GM19099 (cell line): ENCODE data around the gene PFN3.
A peak's percentile ranks its signal among the peaks of the same experiment; 100 is the strongest.

Source experiments
- POLR2A ChIP-seq: IDR thresholded peaks from 3 replicates; pipeline ENCODE4 v1.6.1; 2011; ENCODE audit warnings: low read depth; ENCODE audit not compliant: insufficient read length; ENCODE audit errors: extremely low read depth

The PFN3 gene

DNA sequence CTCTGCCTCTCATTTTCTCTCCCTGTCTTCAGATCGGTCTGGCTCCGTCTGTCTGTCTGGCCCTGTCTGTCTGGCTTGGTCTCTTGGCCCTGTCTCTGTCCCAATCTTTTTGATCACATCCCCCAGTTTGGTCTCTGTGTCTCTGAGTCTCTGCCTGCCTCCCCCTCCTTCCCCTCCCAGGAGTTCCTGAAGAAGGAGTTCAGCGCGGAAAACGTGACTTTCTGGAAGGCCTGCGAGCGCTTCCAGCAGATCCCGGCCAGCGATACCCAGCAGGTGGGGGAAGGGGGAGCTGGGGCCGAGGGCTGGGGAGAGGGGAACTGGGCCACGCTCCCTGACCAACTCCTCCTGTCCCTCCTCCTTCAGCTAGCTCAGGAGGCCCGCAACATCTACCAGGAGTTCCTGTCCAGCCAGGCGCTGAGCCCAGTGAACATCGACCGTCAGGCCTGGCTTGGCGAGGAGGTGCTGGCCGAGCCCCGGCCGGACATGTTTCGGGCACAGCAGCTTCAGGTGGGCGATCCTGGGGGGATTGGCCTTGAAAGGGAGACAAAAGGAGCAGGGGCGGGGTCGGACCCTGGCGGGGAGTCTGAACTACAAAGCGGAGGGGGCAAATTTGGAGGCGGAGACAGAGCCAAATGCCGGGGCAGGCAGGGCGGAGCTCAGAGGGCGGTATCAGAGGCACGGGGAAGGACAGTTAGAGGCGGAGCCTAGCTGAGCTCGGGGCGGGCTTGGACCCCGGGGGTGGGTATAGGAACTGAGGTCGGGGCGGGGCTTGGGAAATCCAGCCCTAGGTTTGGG lies 33.7 kb downstream of the PFN3 start:
- no peak for TF ChIP-seq POLR2A

GRCh38 chr5:177365845-177366527 lies 34.5 kb downstream of the PFN3 start:
- no peak for TF ChIP-seq POLR2A

DNA sequence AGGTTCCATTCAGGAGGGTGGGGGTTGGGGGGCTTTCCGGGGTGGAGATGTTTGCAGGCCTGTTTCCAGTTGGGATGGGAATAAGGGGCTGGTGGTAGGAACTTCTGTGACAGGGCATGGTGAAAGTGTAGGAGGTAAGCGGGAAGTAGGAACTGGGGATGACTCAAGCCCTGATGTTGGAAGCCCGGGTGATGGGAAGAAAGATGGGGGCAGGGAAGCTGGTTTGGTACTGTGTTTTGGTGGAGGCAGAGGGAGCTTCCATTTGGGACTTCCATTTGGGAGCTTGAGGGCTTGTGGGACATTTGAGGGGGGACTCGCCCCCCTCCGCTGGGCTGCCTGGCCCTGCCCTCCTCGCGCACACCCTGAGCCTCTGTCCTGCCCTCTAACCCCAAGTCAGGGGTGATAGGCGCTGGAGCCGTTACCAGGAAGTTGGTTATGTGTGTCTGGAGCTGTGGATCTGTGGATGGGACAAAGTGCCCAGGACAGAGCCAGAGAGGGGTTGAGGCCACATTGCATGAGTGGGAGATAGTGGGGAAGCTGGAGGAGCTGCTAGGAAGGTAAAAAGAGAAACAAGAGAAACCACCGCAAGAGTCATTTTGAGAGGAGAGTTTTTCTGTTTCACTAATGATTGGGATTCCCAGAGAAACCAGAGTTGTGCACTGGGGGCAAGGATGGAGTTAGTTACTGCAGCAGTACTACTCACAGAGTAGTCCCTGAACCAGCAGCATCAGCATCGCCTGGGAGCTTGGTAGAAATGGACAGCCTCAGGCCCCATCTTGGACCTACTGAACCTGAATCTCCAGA lies 36.1 kb downstream of the PFN3 start:
- peak; percentile 36 for TF ChIP-seq POLR2A

- no peak for TF ChIP-seq POLR2A
Observed at GRCh38 chr5:177363565-177363964, 36.9 kb downstream of the PFN3 start.

GRCh38 chr5:177362610-177363507 lies 37.6 kb downstream of the PFN3 start:
- peak; percentile 45 for TF ChIP-seq POLR2A

DNA sequence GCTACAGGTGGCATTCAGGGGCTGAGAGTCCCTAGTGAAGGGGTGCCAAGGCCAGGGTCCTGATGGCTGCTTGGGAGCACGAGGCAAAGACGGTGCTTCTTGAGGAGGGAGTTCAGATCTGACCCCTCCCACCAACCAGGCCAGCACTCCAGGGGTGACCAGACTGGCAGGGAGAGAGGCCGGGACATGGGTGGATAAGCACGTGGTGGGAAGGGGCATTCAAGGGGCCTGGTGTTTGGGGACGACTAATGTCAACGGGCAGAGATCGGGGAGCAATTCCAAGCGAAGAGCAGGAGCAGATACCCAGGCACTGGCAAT lies 38.2 kb downstream of the PFN3 start:
- no peak for TF ChIP-seq POLR2A

GRCh38 chr5:177361418-177362291 lies 38.8 kb downstream of the PFN3 start:
- TF ChIP-seq POLR2A: no peak

DNA sequence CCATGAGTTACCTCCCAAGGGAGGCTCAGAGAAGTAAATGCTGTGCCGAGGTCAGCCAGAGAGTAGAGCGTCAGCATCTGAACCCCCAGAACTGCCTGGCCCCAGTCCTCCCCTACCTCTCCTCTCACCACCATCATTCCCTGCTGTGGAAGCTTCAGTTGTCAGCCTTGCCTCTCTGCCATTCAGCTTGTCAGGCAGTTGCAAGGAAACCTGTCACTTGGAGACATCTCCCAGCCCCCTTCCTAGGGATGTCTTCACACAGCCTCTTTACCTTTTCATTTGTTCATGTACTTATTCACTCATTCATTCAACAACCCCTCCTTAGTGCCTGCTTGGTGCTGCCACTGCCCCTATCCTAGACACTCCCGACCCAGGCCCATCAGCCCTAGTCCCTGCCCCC lies 40.6 kb downstream of the PFN3 start:
- no peak for TF ChIP-seq POLR2A

DNA sequence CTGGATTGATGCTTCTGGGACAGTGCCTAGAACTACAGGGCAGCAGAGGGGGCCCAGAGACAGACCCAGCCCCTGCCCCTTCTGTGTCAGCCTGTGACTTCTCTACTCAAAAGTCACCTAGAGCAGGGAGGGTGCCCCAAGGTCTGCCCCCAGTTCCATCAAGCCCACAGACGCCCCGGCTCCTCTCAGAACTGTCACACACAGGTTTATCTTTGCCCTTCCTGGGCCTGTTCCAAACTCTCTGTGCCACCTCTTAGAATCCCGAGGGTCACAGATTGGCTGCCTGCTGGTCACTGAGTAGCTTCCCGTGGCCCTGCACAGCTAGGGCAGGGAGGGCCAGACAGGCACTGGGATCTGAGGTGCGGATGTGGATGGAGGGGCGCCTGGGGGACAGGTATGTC lies 41.0 kb downstream of the PFN3 start:
- no peak for TF ChIP-seq POLR2A

GRCh38 chr5:177358370-177358819 lies 42.1 kb downstream of the PFN3 start:
- TF ChIP-seq POLR2A: no peak

DNA sequence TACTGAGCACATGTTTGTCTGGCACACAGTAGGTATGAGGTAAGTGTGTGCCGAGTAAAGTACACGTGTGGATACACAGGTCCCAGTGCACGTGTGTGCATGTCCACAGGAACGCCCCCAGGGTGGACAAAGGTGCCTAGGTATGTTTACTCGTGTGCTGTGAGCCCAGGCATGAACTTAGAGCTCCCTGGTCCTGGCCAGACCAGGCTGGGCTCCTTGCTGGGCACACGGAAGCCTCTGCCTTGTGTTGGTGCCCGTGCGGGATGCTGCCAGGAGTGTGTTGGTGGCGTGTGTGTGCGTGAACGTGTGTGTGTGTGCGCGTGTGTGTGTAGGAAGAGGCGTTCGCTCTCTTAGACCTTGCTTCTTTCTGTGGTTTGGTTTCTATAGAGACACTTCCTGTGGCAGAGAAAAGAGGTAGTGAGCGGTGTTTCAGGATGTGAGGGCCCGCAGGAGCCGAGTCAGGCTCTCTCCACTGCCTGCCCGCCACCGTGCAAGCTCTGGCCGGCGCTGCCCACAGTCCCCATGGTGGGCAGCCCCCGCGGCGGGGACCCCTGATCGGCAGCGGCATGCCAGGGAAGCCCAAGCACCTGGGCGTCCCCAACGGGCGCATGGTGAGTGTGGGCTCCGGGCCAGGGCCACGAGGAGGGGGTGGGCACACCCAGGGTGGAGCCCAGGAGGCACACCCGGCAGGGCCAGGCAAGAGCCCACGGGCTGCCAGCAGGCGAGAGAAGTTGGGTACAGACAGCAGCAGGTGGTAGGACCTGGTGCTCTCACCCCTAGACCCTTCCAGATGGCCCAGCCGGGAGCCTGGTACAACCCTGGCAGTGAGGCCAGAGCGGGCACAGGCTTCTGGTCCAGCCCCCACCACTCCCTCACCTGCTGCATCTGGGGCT lies 42.8 kb downstream of the PFN3 start, which contains the start of gene RGS14:
Gene RGS14 (plus strand): TSS at position 466 of the 893 bp plus-strand sequence. CDS start 101 bp downstream, at position 567.
- peak; percentile 75 for TF ChIP-seq POLR2A

GRCh38 chr5:177357146-177357458 lies 43.4 kb downstream of the PFN3 start:
- no peak for TF ChIP-seq POLR2A

DNA sequence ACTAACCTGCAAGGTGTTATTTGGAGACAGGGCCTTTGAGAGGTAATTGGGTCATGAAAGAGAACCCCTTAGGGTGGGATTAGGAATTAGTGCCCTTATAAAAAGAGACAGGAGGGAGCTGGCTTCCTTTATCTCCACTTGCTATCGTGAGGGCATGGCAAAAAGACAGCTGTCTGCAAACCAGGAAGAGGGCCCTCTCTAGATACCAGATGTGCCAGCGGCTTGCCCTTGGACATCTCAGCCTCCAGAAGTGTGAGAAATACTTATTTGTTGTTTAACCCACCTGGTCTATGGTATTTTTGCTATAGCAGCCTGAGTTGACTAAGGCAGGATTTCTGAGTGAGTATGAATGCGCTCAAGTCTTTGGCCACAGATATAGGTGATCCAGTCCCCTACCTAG lies 43.7 kb downstream of the PFN3 start:
- TF ChIP-seq POLR2A: no peak
